Measurements from ENCODE around the gene DCPS.
"Not testable (repeated sequence)": the region's sequence is repeated elsewhere in the genome, so short reads cannot be mapped to it uniquely, and the experiment has no call there.

DCPS gene, protein sequence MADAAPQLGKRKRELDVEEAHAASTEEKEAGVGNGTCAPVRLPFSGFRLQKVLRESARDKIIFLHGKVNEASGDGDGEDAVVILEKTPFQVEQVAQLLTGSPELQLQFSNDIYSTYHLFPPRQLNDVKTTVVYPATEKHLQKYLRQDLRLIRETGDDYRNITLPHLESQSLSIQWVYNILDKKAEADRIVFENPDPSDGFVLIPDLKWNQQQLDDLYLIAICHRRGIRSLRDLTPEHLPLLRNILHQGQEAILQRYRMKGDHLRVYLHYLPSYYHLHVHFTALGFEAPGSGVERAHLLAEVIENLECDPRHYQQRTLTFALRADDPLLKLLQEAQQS

DNA sequence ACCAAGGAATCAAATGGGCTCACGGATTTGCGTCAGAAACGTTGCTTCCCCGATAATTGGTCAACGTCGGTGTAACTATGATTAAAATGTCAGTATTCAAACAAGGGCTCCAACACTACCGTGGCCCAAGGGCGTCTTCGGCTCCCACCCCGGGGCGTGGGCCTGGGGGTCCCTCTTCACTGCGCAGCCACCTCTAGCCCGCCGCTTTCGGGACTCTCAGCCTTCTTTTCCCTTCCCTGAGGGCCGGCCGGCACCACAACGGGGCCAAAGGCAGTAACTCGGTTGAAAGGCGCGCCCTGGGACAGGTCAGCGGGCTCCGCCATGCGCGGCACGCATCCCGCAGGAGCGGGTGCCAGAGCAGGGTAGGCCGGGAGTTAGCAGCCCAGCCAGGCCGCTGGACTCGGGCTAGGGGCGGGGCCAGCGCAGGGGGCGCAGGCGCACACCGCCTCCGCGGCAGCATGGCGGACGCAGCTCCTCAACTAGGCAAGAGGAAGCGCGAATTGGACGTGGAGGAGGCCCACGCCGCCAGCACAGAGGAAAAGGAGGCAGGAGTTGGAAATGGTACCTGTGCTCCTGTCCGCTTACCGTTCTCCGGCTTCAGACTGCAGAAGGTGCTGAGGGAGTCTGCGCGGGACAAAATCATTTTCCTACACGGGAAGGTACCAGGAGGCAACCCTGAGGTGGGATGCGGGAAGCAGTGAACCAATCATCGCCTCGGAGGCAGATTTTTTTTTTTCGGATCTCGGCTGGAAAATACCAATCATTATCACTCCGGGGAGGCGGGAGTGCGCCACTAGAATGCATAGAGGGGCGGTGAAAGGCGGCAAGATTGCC is at the start of gene DCPS:
DCPS (plus strand) TSS at position 438 of the 834 bp plus-strand sequence; CDS start at position 459, 21 bp downstream.
- peak; percentile 77 to 82 for DNase-seq (ENCODE audit: extremely low read depth in 1 of 2, low read depth in 1 of 2)

DNA sequence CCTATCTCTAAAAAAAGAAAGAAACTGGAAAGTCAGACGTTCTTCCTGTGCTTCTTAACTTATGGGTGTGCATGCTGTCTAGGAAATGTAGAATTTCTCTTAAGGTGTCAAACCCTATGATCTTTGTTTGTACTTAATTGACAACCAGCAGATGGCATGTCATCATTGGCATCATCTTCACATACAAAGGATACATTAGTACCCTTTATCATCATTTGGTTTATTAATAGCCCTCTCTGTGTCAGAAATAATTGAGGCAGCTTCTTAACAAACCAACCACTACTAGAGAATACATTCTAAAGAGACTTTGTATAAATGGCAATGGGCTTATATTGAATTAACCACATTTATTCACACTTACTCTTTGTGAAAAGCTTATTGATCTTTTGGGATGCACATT is 49.0 kb upstream of the DCPS start:
- DNase-seq (ENCODE audit: extremely low read depth in 1 of 2, low read depth in 1 of 2), result no peak

DNA sequence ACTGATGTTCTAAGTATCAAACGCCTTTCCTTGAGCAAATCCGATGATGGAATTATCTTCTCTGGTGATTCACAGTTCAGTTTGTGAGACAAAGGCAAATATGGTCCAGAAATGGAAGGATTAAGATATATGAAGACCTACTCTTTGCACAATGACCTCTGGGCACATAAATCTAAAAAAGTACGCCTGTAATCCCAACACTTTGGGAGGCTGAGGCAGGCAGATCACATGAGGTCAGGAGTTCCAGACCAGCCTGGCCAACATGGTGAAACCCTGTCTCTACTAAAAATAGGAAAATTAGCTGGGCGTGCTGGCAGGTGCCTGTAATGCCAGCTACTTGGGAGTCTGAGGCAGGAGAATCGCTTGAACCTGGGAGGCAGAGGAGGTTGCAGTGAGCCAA is 48.4 kb upstream of the DCPS start:
- DNase-seq (ENCODE audit: extremely low read depth in 1 of 2, low read depth in 1 of 2), result not testable (repeated sequence)

DNA sequence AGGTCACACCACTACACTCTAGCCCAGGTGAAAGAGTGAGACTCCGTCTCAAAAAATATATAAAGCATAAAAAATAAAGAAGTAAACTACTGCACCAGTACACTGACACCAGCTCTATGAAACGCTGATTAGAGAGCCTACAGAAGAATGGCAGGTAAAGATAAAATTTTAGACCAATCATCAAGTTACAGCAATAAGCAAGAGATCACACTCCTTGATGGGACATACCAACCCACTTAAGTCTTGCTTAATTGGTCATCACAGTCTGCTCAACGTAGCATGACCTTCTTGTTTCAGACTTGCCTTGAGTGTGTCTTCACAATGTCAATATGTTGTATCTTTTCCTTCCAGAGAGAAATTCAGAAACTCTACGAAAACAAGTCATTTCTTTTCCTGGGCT is 47.6 kb upstream of the DCPS start:
- DNase-seq (ENCODE audit: extremely low read depth in 1 of 2, low read depth in 1 of 2), result no peak

DNA sequence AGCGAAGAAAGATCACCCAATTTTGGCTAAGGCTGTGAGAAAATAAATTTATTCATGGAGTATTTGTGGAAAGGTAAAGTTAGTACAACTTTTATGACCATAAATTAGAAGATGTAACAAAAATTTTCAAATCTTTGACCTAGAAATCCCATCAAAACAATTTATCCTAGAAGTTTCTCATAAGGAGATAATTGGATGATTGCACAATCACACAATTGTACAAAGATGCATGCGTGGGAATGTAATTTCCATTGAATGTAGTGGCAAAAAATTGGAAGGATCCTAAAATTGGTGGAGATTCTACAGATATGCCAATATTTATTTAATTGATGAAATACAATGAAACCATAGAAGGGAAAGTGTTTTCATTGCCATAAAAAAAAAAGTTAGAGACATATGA is 46.7 kb upstream of the DCPS start:
- no peak for DNase-seq (ENCODE audit: extremely low read depth in 1 of 2, low read depth in 1 of 2)

DNA sequence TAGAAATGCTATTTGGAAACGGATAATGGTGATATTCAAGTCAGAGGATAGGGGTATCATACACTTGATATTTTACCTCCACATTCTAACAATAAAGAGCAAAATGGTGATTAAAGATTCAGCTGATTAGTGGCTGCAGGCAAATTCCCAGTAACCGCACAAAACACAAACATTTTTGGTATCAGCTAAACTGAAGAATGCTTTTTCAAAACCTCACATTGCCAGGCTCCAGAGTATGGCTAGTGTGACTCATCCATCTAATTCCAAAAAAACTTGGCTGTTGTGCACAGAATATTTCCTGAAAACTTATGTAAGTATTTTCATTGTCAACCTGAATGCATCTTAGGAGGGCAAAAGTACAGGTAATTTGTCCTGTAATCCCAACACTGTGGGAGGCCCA is 46.1 kb upstream of the DCPS start:
- DNase-seq (ENCODE audit: extremely low read depth in 1 of 2, low read depth in 1 of 2), result no peak

DNA sequence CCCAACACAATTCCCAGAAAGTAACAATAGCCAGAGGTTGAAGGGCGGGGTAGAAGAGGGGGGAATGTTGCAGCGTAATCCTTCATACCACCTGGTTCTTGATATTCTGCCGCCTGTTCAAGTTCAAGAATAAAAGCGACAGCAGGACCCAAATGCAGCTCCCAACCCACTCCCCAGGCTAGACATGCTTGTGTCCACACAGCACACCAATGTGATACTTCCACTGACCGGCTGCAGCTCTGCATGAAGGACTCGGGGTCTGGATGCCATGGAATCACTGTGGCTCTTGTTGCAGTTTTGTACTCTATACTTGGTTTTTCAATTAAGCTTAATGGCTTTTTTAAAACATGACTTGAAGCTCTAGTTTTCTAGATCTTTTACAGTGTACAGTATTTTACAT is 41.6 kb upstream of the DCPS start:
- DNase-seq (ENCODE audit: extremely low read depth in 1 of 2, low read depth in 1 of 2), result no peak

DNA sequence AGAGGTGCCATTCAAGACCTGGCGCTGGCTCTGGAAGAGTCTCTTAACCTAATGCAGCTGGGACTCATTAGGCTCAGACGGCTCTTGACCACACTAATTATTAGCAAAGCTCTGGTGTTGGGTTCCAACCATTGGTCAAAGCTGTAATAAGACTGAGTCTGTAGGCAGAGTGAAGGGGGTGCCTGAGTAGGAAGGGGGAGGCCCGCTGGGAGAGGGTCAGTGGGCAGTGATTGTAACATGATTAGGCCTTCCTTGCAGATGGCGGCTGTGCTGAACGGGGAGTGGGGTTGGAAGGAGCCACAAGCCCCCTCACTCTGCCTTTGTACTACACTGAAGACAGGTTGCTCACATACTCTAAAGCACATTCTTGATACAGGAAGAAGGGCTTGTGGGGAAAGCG is 40.4 kb upstream of the DCPS start:
- no peak for DNase-seq (ENCODE audit: extremely low read depth in 1 of 2, low read depth in 1 of 2)

DNA sequence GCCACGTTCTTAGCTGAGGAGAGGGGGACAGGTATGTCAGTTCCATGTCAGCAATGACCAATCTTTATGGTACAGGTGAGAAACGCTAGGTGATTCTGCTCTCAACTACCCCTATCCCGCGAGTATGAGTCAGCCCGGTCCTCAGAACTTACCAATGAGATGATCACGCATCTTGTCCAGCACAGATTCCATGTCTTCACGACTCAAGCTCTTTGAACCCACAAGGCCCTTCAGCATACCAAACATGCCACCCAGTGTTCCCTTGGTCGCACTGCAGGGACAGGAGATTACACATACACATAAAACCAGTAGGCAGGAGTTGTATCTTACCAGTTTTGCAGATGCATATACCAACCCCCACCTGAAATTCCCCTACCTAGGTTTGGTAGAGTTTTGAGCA is 38.0 kb upstream of the DCPS start:
- no peak for DNase-seq (ENCODE audit: extremely low read depth in 1 of 2, low read depth in 1 of 2)

DNA sequence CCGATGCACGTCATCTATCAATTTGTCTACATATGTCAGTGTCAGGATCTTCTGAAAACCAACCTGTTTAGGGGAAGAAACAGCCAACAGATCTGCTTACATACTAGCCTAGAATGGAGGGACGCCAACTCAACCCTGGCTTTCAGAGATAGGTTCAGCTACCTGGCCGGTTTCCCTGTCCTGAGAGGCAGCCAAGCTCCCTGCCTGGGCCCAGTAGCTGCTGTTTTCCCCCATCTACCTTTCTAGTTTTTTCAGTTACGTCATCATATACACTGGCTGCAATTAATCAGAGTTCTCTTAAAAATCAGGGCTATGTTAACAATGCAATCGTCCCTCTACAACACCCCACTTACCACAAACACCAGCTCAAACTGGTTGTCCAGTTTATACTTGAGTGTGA is 36.2 kb upstream of the DCPS start:
- DNase-seq (ENCODE audit: extremely low read depth in 1 of 2, low read depth in 1 of 2), result no peak

DNA sequence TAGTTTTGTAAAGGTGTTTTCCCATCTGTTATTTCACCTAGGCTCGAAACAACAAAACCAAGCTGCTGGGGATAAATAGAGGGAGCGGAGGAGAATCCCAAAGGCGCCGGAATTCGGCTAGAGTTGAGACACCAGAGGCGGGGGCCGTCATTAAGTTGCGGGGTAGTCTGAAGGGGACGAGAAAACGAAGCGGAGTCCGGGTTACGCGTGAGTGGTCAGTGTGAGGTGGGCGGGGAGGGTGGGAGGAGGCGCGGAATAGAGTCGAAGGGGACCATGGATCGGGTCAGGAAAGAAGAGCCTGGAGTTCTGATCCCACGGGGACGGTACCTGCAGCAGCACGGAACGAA is 35.5 kb upstream of the DCPS start:
- no peak for DNase-seq (ENCODE audit: extremely low read depth in 1 of 2, low read depth in 1 of 2)

DNA sequence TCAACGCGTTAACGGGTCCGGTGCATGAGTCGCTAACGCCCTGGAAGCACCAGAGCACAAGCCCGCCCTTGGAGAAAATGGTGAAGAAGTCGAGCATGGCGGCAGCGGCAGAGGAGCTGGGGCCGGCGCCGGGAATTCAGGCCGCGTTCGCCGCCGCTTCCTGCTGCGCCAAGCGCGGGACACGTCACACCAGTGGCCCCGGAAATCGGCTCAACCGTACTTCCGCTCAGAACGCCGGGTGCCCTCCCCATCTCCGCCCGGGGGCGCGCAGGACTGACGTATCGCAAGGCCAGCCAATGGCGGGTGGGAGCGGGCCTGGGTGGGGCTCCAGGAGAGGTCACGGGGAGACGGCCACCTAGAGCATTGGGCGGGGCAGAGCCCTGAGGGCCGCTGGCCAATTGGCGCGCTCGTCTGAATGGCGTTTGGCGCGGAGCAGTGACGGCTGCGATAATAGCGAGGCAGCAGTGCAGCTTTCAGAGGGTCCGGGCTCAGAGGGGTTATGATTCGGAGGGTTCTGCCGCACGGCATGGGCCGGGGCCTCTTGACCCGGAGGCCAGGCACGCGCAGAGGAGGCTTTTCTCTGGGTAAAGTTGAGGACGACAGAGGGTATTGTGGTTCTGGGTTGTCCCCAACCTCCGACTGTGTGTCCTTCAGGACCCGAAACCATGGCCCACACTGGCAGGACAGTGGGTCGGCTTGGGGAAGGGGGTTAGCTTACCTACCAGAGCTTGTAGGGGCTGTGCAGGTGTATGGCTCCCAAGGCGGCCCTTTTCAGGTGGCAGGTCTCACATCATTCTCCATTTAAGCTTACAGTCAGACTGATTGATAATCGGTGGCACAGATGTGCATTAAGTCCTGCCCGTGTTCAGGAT is 34.9 kb upstream of the DCPS start, which contains the start of the genes FOXRED1 and SRPRA:
FOXRED1 (plus strand) TSS at position 447 of the 872 bp plus-strand sequence; CDS start at position 500, 53 bp downstream.
SRPRA (minus strand) TSS at position 188 of the 872 bp plus-strand sequence; CDS start at position 97, 91 bp downstream.
- peak; percentile 99 to 100 for DNase-seq (ENCODE audit: extremely low read depth in 1 of 2, low read depth in 1 of 2)

DNA sequence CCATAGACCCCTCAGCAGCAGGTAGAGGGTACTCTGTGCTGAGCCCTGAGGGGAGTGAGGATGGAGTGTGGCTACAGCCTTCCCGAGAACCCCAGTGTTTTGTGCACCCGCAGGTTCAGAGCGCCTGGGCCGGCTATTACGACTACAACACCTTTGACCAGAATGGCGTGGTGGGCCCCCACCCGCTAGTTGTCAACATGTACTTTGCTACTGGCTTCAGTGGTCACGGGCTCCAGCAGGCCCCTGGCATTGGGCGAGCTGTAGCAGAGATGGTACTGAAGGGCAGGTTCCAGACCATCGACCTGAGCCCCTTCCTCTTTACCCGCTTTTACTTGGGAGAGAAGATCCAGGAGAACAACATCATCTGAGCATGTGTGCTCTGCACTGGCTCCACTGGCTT is 26.5 kb upstream of the DCPS start:
- DNase-seq (ENCODE audit: extremely low read depth in 1 of 2, low read depth in 1 of 2), result no peak

DNA sequence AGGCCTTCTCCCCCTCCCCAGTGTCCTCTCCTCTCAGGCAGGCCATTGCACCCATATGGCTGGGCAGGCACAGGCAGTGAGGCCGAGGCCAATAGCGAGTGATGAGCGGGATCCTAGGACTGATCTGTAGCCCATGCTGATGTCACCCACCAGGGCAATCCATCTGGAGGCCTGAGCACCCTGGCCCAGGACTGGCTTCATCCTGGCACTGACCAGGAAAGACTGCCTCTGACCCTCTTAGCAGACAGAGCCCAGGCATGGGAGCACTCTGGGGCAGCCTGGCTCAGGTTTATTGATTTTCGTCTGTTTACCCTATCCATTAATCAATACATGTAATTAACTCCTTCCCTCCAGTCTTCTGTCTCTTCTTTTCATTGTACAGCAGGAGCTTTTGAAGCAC is 26.1 kb upstream of the DCPS start:
- DNase-seq (ENCODE audit: extremely low read depth in 1 of 2, low read depth in 1 of 2), result no peak

DNA sequence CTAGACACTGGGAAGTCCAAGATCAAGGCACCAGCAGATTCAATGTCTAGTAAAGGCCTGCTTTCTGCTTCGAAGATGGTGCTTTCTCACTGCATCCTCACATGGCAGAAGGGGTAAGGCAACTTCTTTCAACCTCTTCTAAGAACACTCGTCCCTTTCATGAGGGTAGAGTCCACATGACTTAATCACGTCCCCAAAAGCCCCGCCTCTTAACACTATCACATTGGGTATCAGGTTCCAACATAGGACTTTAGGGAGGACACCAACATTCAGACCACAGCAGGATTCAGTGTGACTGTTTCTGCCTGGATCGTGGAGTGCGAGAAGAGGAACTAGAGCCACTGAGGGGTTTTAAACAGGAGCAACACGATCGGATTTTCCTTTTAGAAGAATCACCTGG is 24.7 kb upstream of the DCPS start:
- no peak for DNase-seq (ENCODE audit: extremely low read depth in 1 of 2, low read depth in 1 of 2)

DNA sequence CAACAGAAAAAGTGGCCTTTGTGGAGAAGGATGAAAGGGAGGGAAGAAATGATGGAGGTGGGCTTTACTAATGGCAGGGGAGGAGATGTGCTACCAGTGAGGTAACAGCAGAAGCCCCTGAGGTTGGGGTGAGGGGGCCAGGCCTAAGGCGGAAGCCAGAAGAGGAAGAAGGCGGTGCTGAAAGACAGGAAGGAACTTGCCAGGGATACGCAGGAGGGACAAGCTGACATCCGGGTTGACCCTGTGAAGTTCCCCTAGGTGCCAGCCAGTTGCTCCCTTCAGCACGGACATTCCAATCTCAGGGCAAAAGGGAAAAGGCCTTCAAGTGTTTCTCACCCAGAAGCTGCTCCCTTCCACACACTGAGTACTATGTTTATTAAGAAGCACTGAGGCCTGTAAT is 23.3 kb upstream of the DCPS start:
- no peak for DNase-seq (ENCODE audit: extremely low read depth in 1 of 2, low read depth in 1 of 2)

DNA sequence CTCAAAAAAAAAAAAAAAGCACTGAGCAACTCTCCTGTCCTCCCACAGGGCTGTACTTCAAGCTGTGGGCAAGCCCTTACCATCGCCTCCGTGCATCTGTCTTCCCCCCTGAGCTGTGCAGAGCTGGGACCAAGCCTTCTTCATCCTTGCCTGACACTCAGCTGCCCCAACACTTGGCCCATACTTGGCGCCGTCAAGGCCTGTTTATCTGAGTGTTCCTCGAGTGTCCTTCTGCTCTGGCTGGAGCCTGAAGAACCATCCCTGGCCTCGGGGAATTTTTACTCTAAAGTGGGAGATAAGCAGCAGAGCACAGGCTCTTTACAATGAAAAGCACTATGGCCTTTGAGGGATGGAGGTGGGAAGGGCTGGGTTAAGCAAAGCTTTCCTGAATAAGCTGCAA is 22.6 kb upstream of the DCPS start:
- DNase-seq (ENCODE audit: extremely low read depth in 1 of 2, low read depth in 1 of 2), result no peak

DNA sequence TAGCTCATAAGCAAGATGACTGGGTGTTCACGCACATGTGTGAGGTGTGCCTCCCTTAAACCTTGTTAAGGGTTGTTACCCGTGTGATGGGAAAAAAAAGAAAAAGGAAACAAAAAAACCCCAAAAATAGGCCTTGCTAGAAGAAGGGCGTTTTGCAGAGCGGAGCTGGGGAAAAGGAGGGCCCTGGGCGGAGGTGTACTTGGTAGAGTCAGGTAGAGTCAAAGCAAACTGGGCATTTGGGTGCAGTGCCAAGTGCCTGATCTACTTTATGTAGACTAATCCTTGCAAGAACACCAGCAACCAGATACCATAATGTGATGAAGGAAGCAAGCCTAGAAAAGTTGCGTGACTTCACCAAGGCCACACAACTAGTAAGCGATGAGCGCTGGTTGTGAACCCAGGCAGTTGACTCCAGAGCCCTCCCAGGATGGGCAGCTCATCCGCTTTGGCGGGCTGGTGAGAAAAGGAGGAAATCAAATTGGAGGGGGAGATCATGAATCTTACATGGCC is 22.1 kb upstream of the DCPS start:
- DNase-seq (ENCODE audit: extremely low read depth in 1 of 2, low read depth in 1 of 2), result no peak

DNA sequence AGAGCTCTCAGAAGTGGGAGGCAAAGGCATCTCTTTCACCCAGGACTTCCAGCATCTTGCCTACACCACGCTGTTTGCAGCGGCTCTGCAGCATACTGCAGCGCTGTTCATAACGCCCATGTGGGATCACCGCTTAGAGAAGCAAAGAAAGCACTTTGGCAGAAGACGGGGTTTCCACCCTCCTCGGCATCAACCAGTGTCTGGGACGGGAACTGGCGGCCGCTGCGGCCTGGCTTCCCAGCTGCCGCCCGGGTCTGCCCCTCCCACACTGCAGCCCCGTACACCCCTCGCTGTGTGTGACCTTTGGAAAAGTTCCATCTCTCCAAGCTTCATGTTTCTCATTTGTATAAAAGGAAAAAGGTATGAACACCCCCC is 21.5 kb upstream of the DCPS start:
- DNase-seq (ENCODE audit: extremely low read depth in 1 of 2, low read depth in 1 of 2), result no peak

DNA sequence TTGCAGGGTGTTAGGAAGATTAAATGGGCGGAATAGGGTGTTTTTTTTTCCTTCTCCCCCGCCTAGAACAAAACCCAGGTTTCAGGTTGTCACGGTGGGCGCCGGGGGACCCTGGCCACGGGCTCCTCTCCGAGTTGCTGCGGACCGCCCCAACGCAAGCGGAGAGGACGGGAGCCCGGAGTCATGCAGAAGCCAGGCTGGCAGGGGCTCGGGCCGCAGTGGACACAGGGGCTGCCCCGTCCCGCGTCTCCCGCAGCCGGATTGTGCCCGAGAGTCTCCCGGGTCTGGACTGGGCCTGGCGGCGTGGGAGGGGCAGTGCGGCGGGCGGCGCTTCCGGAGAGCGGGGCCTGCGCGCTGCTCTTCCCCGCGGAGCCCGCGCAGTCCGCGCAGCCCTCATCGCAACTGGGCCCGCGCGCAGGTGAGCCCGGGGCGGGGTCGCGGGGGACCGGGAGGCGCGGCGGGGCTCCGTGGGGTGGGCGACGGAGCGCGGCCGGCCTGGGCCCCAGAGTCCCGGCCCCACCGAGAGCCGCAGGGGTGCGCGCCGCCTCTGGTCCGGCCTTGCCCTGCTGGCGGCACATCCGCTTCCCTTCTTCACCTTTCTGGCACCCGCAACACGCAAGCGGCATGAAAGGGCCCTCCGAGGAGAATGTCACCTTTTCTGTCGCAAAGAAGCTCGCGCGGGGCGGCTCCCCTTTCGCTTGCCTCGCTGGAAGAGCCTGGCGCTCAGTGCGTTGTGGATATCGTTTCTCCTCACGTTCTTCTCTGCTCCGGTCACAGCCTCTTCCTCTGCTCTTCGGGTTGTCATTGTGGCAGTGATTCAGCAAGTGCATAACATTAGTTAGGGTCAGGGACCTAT is 20.9 kb upstream of the DCPS start, which contains the start of gene TIRAP:
TIRAP (plus strand) TSS at position 358 of the 856 bp plus-strand sequence. CDS start 7,802 bp downstream, outside the sequence.
- DNase-seq (ENCODE audit: extremely low read depth in 1 of 2, low read depth in 1 of 2), result peak in 1 of 2 donors; percentile 26

Measured in stimulated activated CD8-positive, alpha-beta memory T cell treated with anti-CD3 and anti-CD28 coated beads, Interleukin-7, amount 100 ng/mL, for 48 hours (primary cell).